ENCODE measurements around the gene ORC1.

DNA sequence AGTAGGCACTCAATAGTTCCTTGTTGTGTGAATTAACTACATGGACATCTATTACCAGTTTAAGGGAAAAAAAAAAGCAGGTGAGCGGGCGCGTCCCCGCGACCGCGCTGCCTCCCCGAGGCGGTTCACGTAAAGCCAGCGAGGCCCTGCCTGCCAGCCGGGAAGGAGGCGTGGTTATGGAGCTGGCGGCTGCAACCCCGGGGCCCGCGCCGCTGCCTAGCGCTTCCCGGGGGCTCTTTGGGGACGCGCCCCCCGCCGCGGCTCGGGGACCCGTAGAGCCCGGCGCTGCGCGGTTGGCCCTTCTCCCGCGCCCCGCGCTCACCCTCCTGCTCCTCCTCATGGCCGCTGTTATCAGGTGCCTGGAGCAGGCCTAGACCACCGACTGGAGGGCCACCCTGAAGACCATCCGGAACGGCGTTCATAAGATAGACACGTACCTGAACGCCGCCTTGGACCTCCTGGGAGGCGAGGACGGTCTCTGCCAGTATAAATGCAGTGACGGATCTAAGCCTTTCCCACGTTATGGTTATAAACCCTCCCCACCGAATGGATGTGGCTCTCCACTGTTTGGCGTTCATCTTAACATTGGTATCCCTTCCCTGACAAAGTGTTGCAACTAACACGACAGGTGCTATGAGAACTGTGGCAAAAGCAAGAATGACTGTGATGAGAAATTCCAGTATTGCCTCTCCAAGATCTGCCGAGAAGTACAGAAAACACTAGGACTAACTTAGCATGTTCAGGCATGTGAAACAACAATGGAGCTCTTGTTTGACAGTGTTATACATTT, 35.6 kb downstream of the ORC1 start:
- no peak for TF ChIP-seq POLR2AphosphoS5 (IDR thresholded peaks at IDR 0.05)
- TF ChIP-seq, protein P1, sequence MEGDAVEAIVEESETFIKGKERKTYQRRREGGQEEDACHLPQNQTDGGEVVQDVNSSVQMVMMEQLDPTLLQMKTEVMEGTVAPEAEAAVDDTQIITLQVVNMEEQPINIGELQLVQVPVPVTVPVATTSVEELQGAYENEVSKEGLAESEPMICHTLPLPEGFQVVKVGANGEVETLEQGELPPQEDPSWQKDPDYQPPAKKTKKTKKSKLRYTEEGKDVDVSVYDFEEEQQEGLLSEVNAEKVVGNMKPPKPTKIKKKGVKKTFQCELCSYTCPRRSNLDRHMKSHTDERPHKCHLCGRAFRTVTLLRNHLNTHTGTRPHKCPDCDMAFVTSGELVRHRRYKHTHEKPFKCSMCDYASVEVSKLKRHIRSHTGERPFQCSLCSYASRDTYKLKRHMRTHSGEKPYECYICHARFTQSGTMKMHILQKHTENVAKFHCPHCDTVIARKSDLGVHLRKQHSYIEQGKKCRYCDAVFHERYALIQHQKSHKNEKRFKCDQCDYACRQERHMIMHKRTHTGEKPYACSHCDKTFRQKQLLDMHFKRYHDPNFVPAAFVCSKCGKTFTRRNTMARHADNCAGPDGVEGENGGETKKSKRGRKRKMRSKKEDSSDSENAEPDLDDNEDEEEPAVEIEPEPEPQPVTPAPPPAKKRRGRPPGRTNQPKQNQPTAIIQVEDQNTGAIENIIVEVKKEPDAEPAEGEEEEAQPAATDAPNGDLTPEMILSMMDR (IDR thresholded peaks at IDR 0.05) = no peak

All from suprapubic skin (tissue), 3 donors.